Activated naive CD4-positive, alpha-beta T cell treated with Interleukin-2 at 50 U/mL for 16 hours (primary cell): ENCODE measurements around the gene UGT3A2.
"Not testable (repeated sequence)": the region's sequence is repeated elsewhere in the genome, so short reads cannot be mapped to it uniquely, and the experiment has no call there.

Source experiments
- DNase-seq: peaks from one replicate; pipeline ENCODE4 v3.0.0-alpha.2; 2020

UGT3A2 gene

GRCh38 chr5:36049949-36050348 is 16.7 kb downstream of the UGT3A2 start:
- DNase-seq = no peak

DNA sequence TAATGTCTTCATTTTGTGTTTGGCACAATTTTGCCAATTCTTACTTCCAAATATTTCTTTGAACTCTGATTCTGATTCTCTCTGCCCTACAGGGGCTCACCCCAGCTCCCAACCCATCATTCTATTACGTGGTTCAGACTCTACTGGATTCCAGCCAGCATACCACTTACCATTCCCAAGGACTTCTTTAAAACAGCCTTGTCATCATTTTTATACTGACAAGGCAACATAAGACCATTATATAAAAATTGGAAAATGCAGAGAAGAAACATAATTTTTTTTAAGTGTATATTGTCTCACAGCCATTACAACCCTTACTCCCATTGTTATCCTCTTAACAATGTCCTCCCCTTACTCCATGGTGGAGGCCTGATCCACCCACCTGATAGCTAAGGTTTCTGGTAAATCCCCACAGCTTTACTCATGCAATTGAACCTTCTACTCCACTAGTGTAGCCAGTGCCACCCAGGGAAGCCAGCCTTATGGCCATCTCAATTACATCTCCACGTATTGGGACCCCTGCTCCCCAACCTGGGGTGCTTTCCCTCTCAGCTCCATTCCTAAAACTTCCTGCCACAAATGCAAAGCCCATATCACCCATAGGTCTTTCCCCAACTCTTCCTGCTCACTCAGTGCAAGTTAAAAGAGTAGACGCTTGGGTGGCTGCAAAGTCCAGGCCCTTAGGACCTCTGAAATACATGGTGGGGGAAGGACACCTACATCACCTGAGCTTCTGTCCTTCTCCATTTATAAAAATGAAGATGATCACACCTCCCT is 19.1 kb downstream of the UGT3A2 start:
- DNase-seq = no peak

GRCh38 chr5:36045895-36046294 is 20.8 kb downstream of the UGT3A2 start:
- no peak for DNase-seq

DNA sequence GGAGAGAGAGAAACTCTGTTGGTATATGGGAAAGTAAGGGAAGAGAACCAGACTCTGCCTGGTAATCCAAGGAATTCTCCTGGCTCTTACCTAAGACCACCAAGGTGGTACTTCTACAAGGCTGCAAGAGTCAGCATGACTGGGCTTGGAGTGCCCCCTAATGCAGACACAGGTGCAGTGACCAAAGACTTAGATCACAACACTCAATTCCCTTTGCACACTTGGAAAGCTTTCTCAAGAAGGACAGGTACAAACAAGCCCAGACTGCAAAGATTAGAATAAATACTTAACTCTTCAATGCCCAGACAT is 25.2 kb downstream of the UGT3A2 start:
- DNase-seq = no peak

DNA sequence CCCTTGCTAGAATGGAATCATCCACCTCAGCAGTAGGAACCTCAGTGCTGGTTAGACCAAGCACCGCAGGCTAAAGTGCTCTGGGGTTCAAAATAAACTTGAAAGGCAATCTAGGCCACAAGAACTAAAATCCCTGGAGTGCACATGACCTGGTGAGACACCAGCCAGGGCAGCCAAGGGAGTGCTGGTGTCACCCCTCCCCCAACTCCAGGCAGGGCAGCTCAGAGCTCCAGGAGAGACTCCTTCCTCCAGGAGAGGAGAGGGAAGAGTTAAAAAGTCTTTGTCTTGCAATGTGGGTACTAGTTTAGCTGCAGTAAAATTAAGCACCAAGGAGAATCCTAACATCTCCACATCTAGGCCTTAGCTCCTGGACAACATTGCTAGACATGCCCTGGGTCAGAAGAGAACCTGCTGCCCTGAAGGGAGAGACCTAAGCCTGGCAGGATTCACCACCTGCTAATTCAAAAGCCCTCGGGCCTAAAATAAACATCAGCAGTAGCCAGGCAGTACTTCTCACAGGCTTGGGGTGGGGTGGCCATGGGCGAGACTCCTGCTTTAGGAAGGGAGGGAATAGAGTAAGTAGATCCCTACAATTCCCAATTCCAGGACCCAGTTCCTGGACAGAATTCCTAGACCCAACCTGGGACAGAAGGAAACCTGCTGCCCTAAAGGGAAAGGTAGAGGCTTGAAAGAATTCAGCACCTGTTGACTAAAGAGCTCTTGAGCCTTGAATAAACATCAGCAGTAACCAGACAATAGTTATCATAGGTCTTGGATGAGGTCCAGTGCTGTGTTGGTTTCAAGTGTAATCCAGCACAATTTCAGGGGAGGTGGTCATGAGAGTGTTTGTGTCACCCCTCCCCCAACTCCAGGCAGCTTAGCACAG is 25.8 kb downstream of the UGT3A2 start:
- DNase-seq = no peak

GRCh38 chr5:36035696-36036095 is 31.0 kb downstream of the UGT3A2 start:
- no peak for DNase-seq

DNA sequence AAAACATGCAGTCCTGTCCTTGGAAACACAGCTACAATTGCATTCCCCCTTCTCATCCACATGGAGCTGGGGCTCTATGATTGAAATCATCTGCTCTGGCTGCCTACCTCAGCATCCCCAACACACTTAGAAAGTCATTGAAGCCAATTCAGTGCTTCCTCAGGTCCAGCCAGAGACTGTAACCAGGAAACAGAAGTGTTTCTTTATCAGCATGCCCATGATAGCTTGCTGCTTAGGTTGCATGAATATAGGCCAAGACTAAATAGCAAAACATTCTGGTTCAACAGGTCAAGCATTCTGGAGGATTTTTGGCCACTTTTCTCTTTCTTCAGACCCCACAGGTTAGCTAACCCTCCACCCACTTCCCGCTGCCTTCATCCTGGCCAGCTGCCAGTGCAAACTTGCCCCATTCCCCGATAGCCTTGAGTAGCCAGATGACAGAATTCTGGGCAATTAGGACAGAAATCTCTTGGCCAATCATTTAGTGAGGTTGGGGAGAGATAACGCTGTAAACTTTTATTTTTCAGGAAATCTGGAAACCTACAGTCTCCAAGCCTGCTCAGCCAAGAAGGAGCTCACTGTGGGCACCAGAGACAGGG is 32.0 kb downstream of the UGT3A2 start:
- DNase-seq = not testable (repeated sequence)

- DNase-seq = no peak
Observed at GRCh38 chr5:36033486-36033885, 33.2 kb downstream of the UGT3A2 start.

- DNase-seq = no peak
Observed at GRCh38 chr5:36033047-36033446, 33.6 kb downstream of the UGT3A2 start.

DNA sequence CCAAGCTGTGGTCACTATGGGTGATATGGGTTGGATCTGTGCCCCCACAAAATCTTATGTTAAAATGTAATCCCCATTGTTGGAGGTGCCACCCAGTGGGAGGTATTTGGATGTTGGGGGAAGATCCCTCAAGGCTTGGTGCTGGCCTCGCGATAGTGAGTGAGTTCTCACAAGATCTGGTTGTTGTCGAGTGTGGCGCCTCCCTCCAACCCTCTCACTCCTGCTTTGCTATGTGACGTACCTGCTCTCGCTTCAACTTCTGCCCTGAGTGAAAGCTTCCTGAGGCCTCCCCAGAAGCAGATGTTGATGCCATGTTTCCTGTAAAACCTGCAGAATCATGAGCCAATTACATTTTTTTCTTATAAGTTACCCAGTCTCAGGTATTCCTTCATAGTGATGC is 35.5 kb downstream of the UGT3A2 start:
- no peak for DNase-seq

- no peak for DNase-seq
Observed at GRCh38 chr5:36029914-36030313, 36.8 kb downstream of the UGT3A2 start.

- DNase-seq = no peak
Observed at GRCh38 chr5:36028816-36029465, 37.7 kb downstream of the UGT3A2 start.

- no peak for DNase-seq
Observed at GRCh38 chr5:36027711-36028110, 39.0 kb downstream of the UGT3A2 start.

- DNase-seq = no peak
Observed at GRCh38 chr5:36026706-36027465, 39.8 kb downstream of the UGT3A2 start.

DNA sequence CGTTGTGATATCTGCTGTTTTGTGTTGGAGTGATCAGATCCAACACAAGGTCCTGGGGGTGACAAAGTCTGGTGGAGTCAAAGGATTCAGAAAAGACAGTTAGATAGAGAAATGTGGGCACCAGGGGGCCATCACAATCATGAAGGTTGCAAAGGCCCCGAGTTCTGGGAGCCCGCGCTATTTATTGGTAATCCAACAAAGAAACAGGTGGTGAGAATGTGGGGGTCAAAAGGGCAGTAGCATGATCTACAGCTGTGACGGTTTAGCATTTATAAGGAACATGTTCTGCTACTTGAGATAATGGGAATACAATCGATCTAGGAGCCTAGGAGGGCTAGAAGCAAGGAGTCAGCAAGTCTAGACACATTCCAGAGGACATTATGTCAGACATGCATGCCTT is 44.4 kb downstream of the UGT3A2 start:
- DNase-seq = not testable (repeated sequence)

- not testable (repeated sequence) for DNase-seq
Observed at GRCh38 chr5:36019584-36019983, 47.1 kb downstream of the UGT3A2 start.

- DNase-seq = no peak
Observed at GRCh38 chr5:36017622-36018021, 49.1 kb downstream of the UGT3A2 start.

DNA sequence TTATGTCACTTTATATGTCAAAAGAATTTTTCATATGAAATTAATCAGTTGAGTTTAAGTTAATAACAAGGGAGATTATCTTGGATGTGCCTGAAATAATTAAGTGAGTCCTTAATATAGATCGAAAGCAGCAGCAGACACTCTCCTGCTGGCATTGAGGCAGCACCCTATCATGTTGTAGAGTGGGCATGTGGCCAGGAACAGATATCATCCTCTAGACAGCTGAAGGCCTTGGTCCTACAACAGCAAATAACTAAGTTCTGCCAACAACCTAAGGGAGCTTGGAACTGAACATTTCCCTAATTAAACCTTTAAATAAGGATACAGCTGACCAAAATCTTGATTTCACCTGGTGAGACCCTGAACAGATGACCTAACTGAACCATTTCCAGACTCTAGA is 49.7 kb downstream of the UGT3A2 start:
- no peak for DNase-seq

DNA sequence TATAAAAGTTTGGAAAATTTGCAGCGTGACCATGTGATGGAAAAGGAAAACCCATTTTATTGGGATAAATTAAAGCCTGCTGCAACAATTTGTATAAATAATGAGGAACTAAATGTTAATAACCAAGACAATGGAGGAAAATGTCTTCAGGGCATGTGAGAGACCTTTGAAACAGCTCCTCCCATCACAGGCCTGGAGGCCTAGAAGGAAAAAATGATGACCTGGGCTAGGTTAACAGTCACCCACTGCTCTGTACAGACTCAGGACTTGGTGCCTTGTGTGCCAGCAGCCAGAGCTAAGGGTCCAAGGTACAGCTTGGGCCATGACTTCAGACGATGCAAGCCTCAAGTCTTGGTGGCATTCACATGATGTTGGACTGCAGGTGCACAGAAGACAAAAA is 53.5 kb downstream of the UGT3A2 start:
- no peak for DNase-seq

DNA sequence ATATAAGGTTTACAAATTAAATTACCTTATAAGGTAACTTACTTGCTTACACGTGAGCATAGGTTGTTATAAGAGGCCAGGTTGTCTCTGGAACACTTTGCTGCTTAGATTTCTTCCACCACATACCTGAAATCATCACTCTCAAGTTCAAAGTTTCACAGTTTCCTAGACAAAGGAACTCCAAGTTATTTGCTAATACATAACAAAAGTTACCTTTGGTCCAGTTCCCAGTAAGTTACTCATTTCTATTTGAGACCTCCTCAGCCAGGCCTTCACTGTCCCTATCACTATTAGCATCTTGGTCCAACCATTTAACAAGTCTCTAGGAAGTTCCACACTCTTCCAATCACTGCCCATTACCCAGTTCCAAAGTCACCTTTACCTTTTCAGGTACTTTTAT is 57.0 kb downstream of the UGT3A2 start:
- DNase-seq = no peak

GRCh38 chr5:36007366-36007765 is 59.3 kb downstream of the UGT3A2 start:
- DNase-seq = no peak

DNA sequence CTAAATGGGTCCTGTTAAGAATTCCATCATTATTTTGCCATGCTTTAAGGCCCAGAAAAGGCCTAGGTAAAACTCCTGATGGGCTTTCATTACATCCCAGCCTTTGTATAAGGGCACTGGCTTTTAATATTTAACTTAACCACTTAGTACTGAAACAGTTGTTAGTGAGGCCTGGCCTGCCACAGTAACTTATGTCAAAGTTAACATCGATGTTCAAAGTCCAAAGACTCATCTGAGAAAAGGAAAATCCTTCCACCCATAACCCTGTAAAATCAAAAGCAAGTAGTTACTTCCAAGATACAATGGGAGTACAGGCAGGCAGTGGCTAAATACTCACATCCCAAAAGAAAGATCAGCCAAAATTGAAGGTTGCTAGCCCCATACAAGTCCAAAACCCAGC is 60.5 kb downstream of the UGT3A2 start:
- DNase-seq = no peak

- DNase-seq = no peak
Observed at GRCh38 chr5:36001032-36001431, 65.7 kb downstream of the UGT3A2 start.
